SH-SY5Y (cell line): ENCODE results near the gene RANGRF.

Source experiments
- GATA2 ChIP-seq: IDR thresholded peaks from 2 replicates; pipeline ENCODE4 v1.6.1; 2011; ENCODE audit warnings: mild to moderate bottlenecking, low read depth, low read length
- GATA3 ChIP-seq: IDR thresholded peaks from 2 replicates; pipeline ENCODE4 v1.6.1; 2011; ENCODE audit warnings: low read depth, mild to moderate bottlenecking, low read length, moderate library complexity

GRCh38 chr17:8267480-8268147 is 20.9 kb upstream of the RANGRF start:
- TF ChIP-seq GATA2 (no peak), GATA3 (no peak)
